ENCODE data around the gene SLC2A1. TPM values are rescaled to one million over a fixed set of nuclear protein-coding genes. Genes with fewer than 3 reads are reported as not detected.
A peak's percentile ranks its signal among the peaks of the same experiment; 100 is the strongest.

The SLC2A1 gene
- total RNA-seq, 4 donors from 2014 or later, result 953 to 4,970 (median 3,437) TPM

GRCh38 chr1:42960122-42960390 lies 1.4 kb upstream of the SLC2A1 start:
- peaks cover 0 to 46% (median 6%) of the 10 kb centered on the region in 4 donors for H3K4me1 ChIP-seq
- peak overlapping the region in 3 of 4 donors; percentile 83 to 93 (median 93) for H3K27ac ChIP-seq
- TF ChIP-seq EP300 (IDR thresholded peaks at IDR 0.05) (no peak), POLR2A (IDR thresholded peaks at IDR 0.05) (no peak)
- TF ChIP-seq, protein P1, sequence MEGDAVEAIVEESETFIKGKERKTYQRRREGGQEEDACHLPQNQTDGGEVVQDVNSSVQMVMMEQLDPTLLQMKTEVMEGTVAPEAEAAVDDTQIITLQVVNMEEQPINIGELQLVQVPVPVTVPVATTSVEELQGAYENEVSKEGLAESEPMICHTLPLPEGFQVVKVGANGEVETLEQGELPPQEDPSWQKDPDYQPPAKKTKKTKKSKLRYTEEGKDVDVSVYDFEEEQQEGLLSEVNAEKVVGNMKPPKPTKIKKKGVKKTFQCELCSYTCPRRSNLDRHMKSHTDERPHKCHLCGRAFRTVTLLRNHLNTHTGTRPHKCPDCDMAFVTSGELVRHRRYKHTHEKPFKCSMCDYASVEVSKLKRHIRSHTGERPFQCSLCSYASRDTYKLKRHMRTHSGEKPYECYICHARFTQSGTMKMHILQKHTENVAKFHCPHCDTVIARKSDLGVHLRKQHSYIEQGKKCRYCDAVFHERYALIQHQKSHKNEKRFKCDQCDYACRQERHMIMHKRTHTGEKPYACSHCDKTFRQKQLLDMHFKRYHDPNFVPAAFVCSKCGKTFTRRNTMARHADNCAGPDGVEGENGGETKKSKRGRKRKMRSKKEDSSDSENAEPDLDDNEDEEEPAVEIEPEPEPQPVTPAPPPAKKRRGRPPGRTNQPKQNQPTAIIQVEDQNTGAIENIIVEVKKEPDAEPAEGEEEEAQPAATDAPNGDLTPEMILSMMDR (IDR thresholded peaks at IDR 0.05), result no peak
- H3K9me3 ChIP-seq, result no peaks in the 10 kb centered on the region
- peaks cover 0 to 9% (median 0%) of the 10 kb centered on the region in 3 donors for H3K36me3 ChIP-seq
- H3K4me3 ChIP-seq, result peak overlapping the region in 2 of 4 donors; percentile 73 to 94
- H3K27me3 ChIP-seq, result no peaks in the 10 kb centered on the region
- WGBS, 2 donors, result 62 to 100% methylated on average over 1 of the region's 1 CpG
- no peak for DNase-seq (ENCODE audit: low spot score in 2 of 2)

GRCh38 chr1:42957880-42958487 lies 684 bp downstream of the SLC2A1 start:
- 2% methylated on average over 42 of the region's 72 CpGs; no CpG with 5 or more reads in 1 of the 2 donors for WGBS, 2 donors
- peak overlapping the region; percentile 73 to 94 (median 83) for H3K4me3 ChIP-seq
- no peaks in the 10 kb centered on the region for H3K27me3 ChIP-seq
- H3K27ac ChIP-seq, result peak overlapping the region; percentile 83 to 93 (median 92)
- no peaks in the 10 kb centered on the region for H3K9me3 ChIP-seq
- H3K36me3 ChIP-seq, result peaks cover 0 to 16% (median 3%) of the 10 kb centered on the region in 3 donors
- peaks cover 0 to 55% (median 11%) of the 10 kb centered on the region in 4 donors for H3K4me1 ChIP-seq
- no peak for DNase-seq (ENCODE audit: low spot score in 2 of 2)
- no peak for TF ChIP-seq POLR2A (IDR thresholded peaks at IDR 0.05)
- TF ChIP-seq, protein P1 (IDR thresholded peaks at IDR 0.05), result no peak
- TF ChIP-seq EP300 (IDR thresholded peaks at IDR 0.05), result peak in 1 of 2 donors; percentile 63

DNA sequence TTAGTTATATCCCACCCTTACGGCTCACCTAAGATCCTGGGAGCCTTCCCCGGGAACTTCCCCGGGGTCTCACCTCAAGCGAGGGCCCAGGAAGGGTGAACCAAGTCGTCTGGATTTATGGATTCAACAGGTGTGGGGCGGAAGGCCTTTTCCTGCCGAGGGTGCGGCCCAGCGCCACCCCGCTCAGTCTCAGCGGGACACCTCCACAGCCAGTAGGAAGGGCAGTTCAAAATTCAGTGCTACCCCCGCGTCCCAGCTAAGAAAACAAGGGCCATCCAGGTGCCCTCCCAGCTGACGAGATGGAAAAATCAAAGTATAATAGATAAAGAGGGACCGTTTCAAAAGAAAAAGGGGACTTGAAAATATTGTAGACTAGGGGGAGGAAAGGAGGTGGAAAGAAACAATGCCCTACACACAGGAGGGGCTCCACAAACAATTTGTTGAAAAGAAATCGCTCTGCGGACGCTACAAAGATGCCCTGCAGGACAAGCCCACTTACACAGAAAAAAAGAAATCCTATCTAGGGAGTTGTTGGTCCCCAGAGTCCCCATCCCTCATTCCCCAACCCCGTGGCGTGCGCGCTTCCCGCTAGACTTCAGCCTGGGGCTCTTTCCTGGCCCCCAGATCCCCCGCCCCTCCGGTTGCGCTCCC lies 1.3 kb downstream of the SLC2A1 start:
- no peak for TF ChIP-seq EP300 (IDR thresholded peaks at IDR 0.05)
- no peak for TF ChIP-seq POLR2A (IDR thresholded peaks at IDR 0.05)
- TF ChIP-seq, protein P1 (IDR thresholded peaks at IDR 0.05), result no peak
- no peak for DNase-seq (ENCODE audit: low spot score in 2 of 2)
- H3K4me1 ChIP-seq, result peaks cover 0 to 55% (median 12%) of the 10 kb centered on the region in 4 donors
- H3K36me3 ChIP-seq, result peaks cover 0 to 21% (median 3%) of the 10 kb centered on the region in 3 donors
- H3K27me3 ChIP-seq, result no peaks in the 10 kb centered on the region
- no peaks in the 10 kb centered on the region for H3K9me3 ChIP-seq
- peak overlapping the region; percentile 73 to 94 (median 83) for H3K4me3 ChIP-seq
- H3K27ac ChIP-seq, result peak overlapping the region; percentile 83 to 93 (median 92)
- 46 to 53% methylated on average over 23 to 25 of the region's 26 CpGs for WGBS, 2 donors

DNA sequence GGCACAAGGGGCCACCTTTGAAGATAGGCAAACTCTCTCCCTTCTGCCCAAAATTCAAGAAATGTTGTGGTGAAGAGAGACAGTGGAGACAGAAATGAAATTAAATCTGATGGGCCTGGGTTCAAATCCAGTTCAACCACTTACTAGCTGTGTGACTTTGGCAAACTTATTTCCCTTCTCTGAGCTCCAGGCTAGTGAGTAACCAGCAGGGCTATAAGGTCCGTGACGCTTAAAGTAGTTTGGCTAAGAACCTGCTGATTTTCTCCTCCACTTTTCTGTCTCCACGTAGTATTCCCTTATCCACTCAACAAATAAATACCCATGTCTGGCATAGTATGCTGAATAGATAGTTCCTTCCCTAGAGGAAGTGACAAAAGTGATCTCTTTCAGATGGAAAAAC lies 1.9 kb downstream of the SLC2A1 start:
- Histone ChIP-seq H3K4me1 (peaks cover 0 to 58% (median 14%) of the 10 kb centered on the region in 4 donors), H3K9me3 (no peaks in the 10 kb centered on the region), H3K4me3 (peak overlapping the region; percentile 73 to 94 (median 83)), H3K27me3 (no peaks in the 10 kb centered on the region), H3K36me3 (peaks cover 0 to 27% (median 3%) of the 10 kb centered on the region in 3 donors), H3K27ac (peak overlapping the region; percentile 83 to 93 (median 92))
- no peak for DNase-seq (ENCODE audit: low spot score in 2 of 2)
- WGBS, 2 donors, result 82 to 88% methylated on average over 3 of the region's 3 CpGs
- TF ChIP-seq, protein P1 (IDR thresholded peaks at IDR 0.05), result no peak

All from tibial nerve (tissue), 4 donors.